K562 (cell line): ENCODE data around the gene ZNF701. TPM values are rescaled to one million over a fixed set of nuclear protein-coding genes. Genes with fewer than 3 reads are reported as not detected.

Experiments used
- CCNT2 ChIP-seq: IDR thresholded peaks from 2 replicates; pipeline ENCODE4 v1.6.1; 2011; ENCODE audit warnings: borderline replicate concordance, low read depth, mild to moderate bottlenecking, moderate library complexity, mixed read lengths, low read length; ENCODE audit not compliant: insufficient read length; ENCODE audit errors: extremely low read depth
- DMBX1 ChIP-seq: fragments of 250-450 bp; sonication (Bioruptor Pico); IDR thresholded peaks from 2 replicates; pipeline ENCODE4 v1.8.0; 2022; ENCODE audit warnings: inconsistent platforms, mild to moderate bottlenecking, moderate library complexity, borderline replicate concordance
- HDAC6 ChIP-seq: IDR thresholded peaks from 2 replicates; pipeline ENCODE4 v1.6.1; 2012; ENCODE audit warnings: low read depth, mild to moderate bottlenecking, control low read depth, inconsistent platforms, low read length, moderate library complexity
- JUN ChIP-seq, 2 experiments: sonication (generic) in 1 of 2; formaldehyde crosslinking in 1 of 2; IDR thresholded peaks; 2 replicates each; pipeline versions ENCODE4 v1.6.1 to v1.8.0; 2012 to 2022; ENCODE audit warnings: borderline replicate concordance in 2 of 2, mild to moderate bottlenecking in 2 of 2, improper control_type of control experiment in 1 of 2, low read depth in 1 of 2, low read length in 1 of 2, missing genetic modification reagents in 1 of 2
- KDM2B ChIP-seq: fragments of 250-450 bp; sonication (Bioruptor Pico); IDR thresholded peaks from 2 replicates; pipeline ENCODE4 v1.8.0; 2021; ENCODE audit warnings: mild to moderate bottlenecking, moderate library complexity
- MECOM ChIP-seq: fragments of 250-450 bp; sonication (Bioruptor Pico); IDR thresholded peaks from 2 replicates; pipeline ENCODE4 v1.8.0; 2022; ENCODE audit warnings: inconsistent platforms
- MYNN ChIP-seq, 2 experiments: sonication (generic); formaldehyde crosslinking in 1 of 2; IDR thresholded peaks; 2 replicates each; pipeline versions ENCODE4 v1.5.0 to v1.6.1; 2016 to 2020; ENCODE audit warnings: antibody characterized with exemption in 1 of 2, missing genetic modification reagents in 1 of 2
- PRMT5 ChIP-seq: sonication (generic); formaldehyde crosslinking; IDR thresholded peaks from 2 replicates; pipeline ENCODE4 v1.5.0; 2020; ENCODE audit warnings: missing genetic modification reagents
- RAD21 ChIP-seq, 2 experiments: fragments of 250-450 bp in 1 of 2; fragments of 450-650 bp in 1 of 2; sonication (Bioruptor Pico) in 1 of 2; formaldehyde crosslinking in 1 of 2; IDR thresholded peaks in 1 of 2; conservative IDR thresholded peaks in 1 of 2; 2 replicates each; pipeline versions ENCODE4 v1.4.0 to v1.8.0; 2020 to 2022; ENCODE audit warnings: mild to moderate bottlenecking in 2 of 2, moderate library complexity in 1 of 2
- RBM14 ChIP-seq: fragments of 200-400 bp; formaldehyde crosslinking; IDR thresholded peaks from 2 replicates; pipeline ENCODE4 v1.6.1; 2018; ENCODE audit warnings: low read depth, mild to moderate bottlenecking, low read length, moderate library complexity, borderline replicate concordance; ENCODE audit not compliant: insufficient read depth
- SMARCC2 ChIP-seq: fragments of 450-650 bp; IDR thresholded peaks from 2 replicates; pipeline ENCODE4 v1.6.1; 2017; ENCODE audit warnings: antibody characterized with exemption, moderate library complexity, mild to moderate bottlenecking, low read depth
- SMARCE1 ChIP-seq: fragments of 450-650 bp; IDR thresholded peaks from 2 replicates; pipeline ENCODE4 v1.7.1; 2016; ENCODE audit warnings: mild to moderate bottlenecking
- SMC3 ChIP-seq: conservative IDR thresholded peaks from 2 replicates; pipeline ENCODE4 v1.6.1; 2011; ENCODE audit warnings: low read depth, low read length, improper control_type of control experiment; ENCODE audit not compliant: insufficient read depth
- SRF ChIP-seq, 2 experiments: fragments of 250-450, 450-650 bp in 1 of 2; sonication (Bioruptor Pico) in 1 of 2; sonication (generic) in 1 of 2; formaldehyde crosslinking; IDR thresholded peaks; 2 replicates each; pipeline versions ENCODE4 v1.5.0 to v1.5.1; 2020 to 2022; ENCODE audit warnings: mild to moderate bottlenecking in 1 of 2, missing genetic modification reagents in 1 of 2
- THRAP3 ChIP-seq: fragments of 450-650 bp; IDR thresholded peaks from 2 replicates; pipeline ENCODE4 v1.6.1; 2016; ENCODE audit warnings: mild to moderate bottlenecking, inconsistent platforms, borderline replicate concordance
- ZFP1 ChIP-seq: fragments of 450-650 bp; formaldehyde crosslinking; IDR thresholded peaks from 2 replicates; pipeline ENCODE4 v1.4.0; 2020; ENCODE audit warnings: mild to moderate bottlenecking, mixed read lengths
- ZFP36 ChIP-seq: fragments of 150-350 bp; IDR thresholded peaks from 2 replicates; pipeline ENCODE4 v1.6.1; 2018; ENCODE audit warnings: low read length, low read depth; ENCODE audit not compliant: partially characterized antibody
- polyA plus RNA-seq, 8 experiments: library from polyadenylated mRNA; depleted of rRNA in 4 of 8; stranded (reverse) in 5 of 8; unstranded in 3 of 8; fragments of >200 nt; fragmentation: Nextera tagmentation in 2 of 8; fragmentation: Illumina TruSeq in 1 of 8; extraction: Ambion mirVana in 2 of 8; extraction: Trizol in 1 of 8; gene quantifications; 2 replicates each; pipeline versions ENCODE4 v1.2.1 to v1.2.3, GENCODE V29; 2011 to 2014; ENCODE audit warnings: inconsistent platforms in 1 of 8, missing spikeins in 1 of 8
- total RNA-seq, 7 experiments: library from RNA; depleted of rRNA in 6 of 7; stranded (reverse); fragments of >200 nt in 6 of 7; fragmentation: Illumina TruSeq in 2 of 7; extraction: Trizol in 2 of 7; gene quantifications; 2 replicates each; pipeline versions ENCODE4 v1.2.1 to v1.2.3, GENCODE V29; 2011 to 2021; ENCODE audit warnings: low replicate concordance in 1 of 7
- TF ChIP-seq, protein P1 (sequence below), 2 experiments: fragments of 250-450 bp in 1 of 2; fragments of 450-650 bp in 1 of 2; sonication (Bioruptor Pico) in 1 of 2; IDR thresholded peaks; 2 replicates each; pipeline versions ENCODE4 v1.6.1 to v1.8.0; 2016 to 2021; ENCODE audit warnings: mild to moderate bottlenecking in 2 of 2, moderate library complexity in 2 of 2, missing compliant biosample characterization in 1 of 2, missing genetic modification characterization in 1 of 2
- TF ChIP-seq, protein P2 (sequence below), 2 experiments: fragments of 450-650 bp; IDR thresholded peaks; 2 replicates each; pipeline ENCODE4 v1.6.1; 2016
- TF ChIP-seq, protein P3 (sequence below): sonication (generic); formaldehyde crosslinking; IDR thresholded peaks from 2 replicates; pipeline ENCODE4 v1.9.0; 2022; ENCODE audit warnings: mild to moderate bottlenecking, missing genetic modification reagents
- TF ChIP-seq, protein P4 (sequence below): sonication (generic); formaldehyde crosslinking; IDR thresholded peaks from 2 replicates; pipeline ENCODE4 v1.8.0; 2022; ENCODE audit warnings: mild to moderate bottlenecking, missing genetic modification reagents, borderline replicate concordance

The ZNF701 gene
- total and polyA plus RNA-seq, 9 of the 15 experiments (the other 6 are each of a cell fraction or from before 2014, with no cell fraction given) = 5.3 to 15.9 (median 10.1) TPM

GRCh38 chr19:52570000-52570861 is at the start of gene ZNF701 (continued):
- no peak for TF ChIP-seq CCNT2
- TF ChIP-seq, protein P1, sequence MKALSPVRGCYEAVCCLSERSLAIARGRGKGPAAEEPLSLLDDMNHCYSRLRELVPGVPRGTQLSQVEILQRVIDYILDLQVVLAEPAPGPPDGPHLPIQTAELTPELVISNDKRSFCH (CRISPR knock-in tag; IDR thresholded peaks at IDR 0.05) = no peak
- TF ChIP-seq, protein P1 (tag; IDR thresholded peaks at IDR 0.05) = no peak
- TF ChIP-seq, protein P2, sequence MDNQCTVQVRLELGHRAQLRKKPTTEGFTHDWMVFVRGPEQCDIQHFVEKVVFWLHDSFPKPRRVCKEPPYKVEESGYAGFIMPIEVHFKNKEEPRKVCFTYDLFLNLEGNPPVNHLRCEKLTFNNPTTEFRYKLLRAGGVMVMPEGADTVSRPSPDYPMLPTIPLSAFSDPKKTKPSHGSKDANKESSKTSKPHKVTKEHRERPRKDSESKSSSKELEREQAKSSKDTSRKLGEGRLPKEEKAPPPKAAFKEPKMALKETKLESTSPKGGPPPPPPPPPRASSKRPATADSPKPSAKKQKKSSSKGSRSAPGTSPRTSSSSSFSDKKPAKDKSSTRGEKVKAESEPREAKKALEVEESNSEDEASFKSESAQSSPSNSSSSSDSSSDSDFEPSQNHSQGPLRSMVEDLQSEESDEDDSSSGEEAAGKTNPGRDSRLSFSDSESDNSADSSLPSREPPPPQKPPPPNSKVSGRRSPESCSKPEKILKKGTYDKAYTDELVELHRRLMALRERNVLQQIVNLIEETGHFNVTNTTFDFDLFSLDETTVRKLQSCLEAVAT (IDR thresholded peaks at IDR 0.05) = no peak
- TF ChIP-seq, protein P3, sequence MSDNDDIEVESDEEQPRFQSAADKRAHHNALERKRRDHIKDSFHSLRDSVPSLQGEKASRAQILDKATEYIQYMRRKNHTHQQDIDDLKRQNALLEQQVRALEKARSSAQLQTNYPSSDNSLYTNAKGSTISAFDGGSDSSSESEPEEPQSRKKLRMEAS (CRISPR knock-in tag) = peak; percentile 73
- 0 out of 2 replicates have a peak, but pooled peaks have one; percentile 1 for TF ChIP-seq ZFP1 (CRISPR knock-in tag)
- no peak for TF ChIP-seq MYNN (IDR thresholded peaks at IDR 0.05)
- TF ChIP-seq MYNN (CRISPR knock-in tag; IDR thresholded peaks at IDR 0.05) = no peak
- TF ChIP-seq SMC3 = no peak
- TF ChIP-seq, protein P4, sequence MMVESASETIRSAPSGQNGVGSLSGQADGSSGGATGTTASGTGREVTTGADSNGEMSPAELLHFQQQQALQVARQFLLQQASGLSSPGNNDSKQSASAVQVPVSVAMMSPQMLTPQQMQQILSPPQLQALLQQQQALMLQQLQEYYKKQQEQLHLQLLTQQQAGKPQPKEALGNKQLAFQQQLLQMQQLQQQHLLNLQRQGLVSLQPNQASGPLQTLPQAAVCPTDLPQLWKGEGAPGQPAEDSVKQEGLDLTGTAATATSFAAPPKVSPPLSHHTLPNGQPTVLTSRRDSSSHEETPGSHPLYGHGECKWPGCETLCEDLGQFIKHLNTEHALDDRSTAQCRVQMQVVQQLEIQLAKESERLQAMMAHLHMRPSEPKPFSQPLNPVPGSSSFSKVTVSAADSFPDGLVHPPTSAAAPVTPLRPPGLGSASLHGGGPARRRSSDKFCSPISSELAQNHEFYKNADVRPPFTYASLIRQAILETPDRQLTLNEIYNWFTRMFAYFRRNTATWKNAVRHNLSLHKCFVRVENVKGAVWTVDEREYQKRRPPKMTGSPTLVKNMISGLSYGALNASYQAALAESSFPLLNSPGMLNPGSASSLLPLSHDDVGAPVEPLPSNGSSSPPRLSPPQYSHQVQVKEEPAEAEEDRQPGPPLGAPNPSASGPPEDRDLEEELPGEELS (CRISPR knock-in tag) = no peak
- TF ChIP-seq ZFP36 = no peak
- TF ChIP-seq THRAP3 = no peak
- TF ChIP-seq DMBX1 = no peak
- TF ChIP-seq SMARCE1 = no peak
- no peak for TF ChIP-seq HDAC6
- no peak for TF ChIP-seq RBM14
- TF ChIP-seq RAD21 (CRISPR knock-in tag; conservative IDR thresholded peaks at IDR 0.05 in 1 of 2, IDR thresholded peaks at IDR 0.05 in 1 of 2) = no peak; a peak in 1 of 4 replicates
- TF ChIP-seq KDM2B (CRISPR knock-in tag) = no peak
- TF ChIP-seq SMARCC2 = peak; percentile 41; the same call in 1 of the 2 replicates
- TF ChIP-seq SRF (CRISPR knock-in tag; IDR thresholded peaks at IDR 0.05) = peak in 1 of 2 experiments; percentile 81; a peak in 2 of 4 replicates
- TF ChIP-seq MECOM (CRISPR knock-in tag) = no peak
- TF ChIP-seq JUN (IDR thresholded peaks at IDR 0.05; ENCODE audit: borderline replicate concordance, low read depth, low read length) = no peak
- TF ChIP-seq JUN (CRISPR knock-in tag; IDR thresholded peaks at IDR 0.05; ENCODE audit: borderline replicate concordance) = no peak
- no peak for TF ChIP-seq PRMT5 (CRISPR knock-in tag)
